Activated CD4-positive, alpha-beta memory T cell treated with anti-CD3 and anti-CD28 coated beads, Interleukin-2, amount 10 ng/mL, durations not matched to agents 7 days and 5 days (primary cell): ENCODE data around the gene INPP5A. TPM values are rescaled to one million over a fixed set of nuclear protein-coding genes. Genes with fewer than 3 reads are reported as not detected.
"Not testable (repeated sequence)": the region's sequence is repeated elsewhere in the genome, so short reads cannot be mapped to it uniquely, and the experiment has no call there.

Experiments used
- CTCF ChIA-PET: fragments of 350-600 bp; sonication (Branson Sonifier 250); formaldehyde crosslinking; loops from one replicate; lab custom pipeline; 2021; ENCODE audit warnings: antibody characterized with exemption, inconsistent platforms; lab: Charles Lee
- POLR2A ChIA-PET: fragments of 350-600 bp; sonication (Branson Sonifier 250); formaldehyde crosslinking; loops from one replicate; lab custom pipeline; 2021; ENCODE audit warnings: antibody characterized with exemption; lab: Charles Lee
- DNase-seq: peaks from one replicate; pipeline ENCODE4 v3.0.0-alpha.2; 2020
- H3K27ac Mint-ChIP-seq: one replicate; pipeline ENCODE4 v1.8.0; 2021; ENCODE audit warnings: mild to moderate bottlenecking, mixed read lengths
- H3K27me3 Mint-ChIP-seq: one replicate; pipeline ENCODE4 v1.8.0; 2021; ENCODE audit warnings: mixed read lengths
- H3K36me3 Mint-ChIP-seq: one replicate; pipeline ENCODE4 v1.8.0; 2021; ENCODE audit warnings: low read depth, mixed read lengths
- H3K4me1 Mint-ChIP-seq: one replicate; pipeline ENCODE4 v1.8.0; 2021; ENCODE audit warnings: mixed read lengths
- H3K4me3 Mint-ChIP-seq: one replicate; pipeline ENCODE4 v1.8.0; 2021; ENCODE audit warnings: mild to moderate bottlenecking, mixed read lengths
- H3K9me3 Mint-ChIP-seq: one replicate; pipeline ENCODE4 v1.8.0; 2021; ENCODE audit warnings: mixed read lengths
- total RNA-seq, 2 experiments: library from RNA; stranded (reverse); gene quantifications; one replicate each; pipeline ENCODE4 v1.2.3, GENCODE V29; 2021

INPP5A gene
- total RNA-seq, 2 experiments from 2014 or later, result 9.3 to 9.5 TPM

DNA sequence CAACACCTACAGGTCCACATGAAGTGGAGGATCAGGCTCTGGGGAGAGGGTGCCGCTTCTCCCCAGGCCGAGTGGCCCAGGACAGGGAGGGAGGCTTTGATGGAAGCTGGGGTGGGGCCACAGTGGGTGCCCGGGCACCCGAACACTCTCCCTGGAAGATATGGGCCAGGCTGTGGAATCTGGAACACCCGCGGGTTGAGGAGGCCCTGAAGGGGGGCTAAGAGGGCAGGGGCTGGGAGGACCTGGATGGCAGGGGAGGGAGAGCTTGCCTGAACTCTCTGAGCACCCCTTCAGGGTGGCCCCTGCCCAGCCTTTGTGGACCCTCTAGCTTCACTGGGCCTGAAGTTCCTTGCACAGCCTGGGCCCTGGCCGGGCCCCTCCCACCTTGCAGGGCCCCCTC, 252.9 kb downstream of the INPP5A start:
- CTCF ChIA-PET, result no interaction called here
- POLR2A ChIA-PET, result no interaction called here
- Mint-ChIP-seq H3K4me3 (no peak overlapping the region), H3K27ac (no peak overlapping the region), H3K36me3 (no peaks in the 10 kb centered on the region), H3K4me1 (no peaks in the 10 kb centered on the region), H3K9me3 (no peaks in the 10 kb centered on the region), H3K27me3 (peaks cover 4% of the 10 kb centered on the region)
- no peak for DNase-seq

DNA sequence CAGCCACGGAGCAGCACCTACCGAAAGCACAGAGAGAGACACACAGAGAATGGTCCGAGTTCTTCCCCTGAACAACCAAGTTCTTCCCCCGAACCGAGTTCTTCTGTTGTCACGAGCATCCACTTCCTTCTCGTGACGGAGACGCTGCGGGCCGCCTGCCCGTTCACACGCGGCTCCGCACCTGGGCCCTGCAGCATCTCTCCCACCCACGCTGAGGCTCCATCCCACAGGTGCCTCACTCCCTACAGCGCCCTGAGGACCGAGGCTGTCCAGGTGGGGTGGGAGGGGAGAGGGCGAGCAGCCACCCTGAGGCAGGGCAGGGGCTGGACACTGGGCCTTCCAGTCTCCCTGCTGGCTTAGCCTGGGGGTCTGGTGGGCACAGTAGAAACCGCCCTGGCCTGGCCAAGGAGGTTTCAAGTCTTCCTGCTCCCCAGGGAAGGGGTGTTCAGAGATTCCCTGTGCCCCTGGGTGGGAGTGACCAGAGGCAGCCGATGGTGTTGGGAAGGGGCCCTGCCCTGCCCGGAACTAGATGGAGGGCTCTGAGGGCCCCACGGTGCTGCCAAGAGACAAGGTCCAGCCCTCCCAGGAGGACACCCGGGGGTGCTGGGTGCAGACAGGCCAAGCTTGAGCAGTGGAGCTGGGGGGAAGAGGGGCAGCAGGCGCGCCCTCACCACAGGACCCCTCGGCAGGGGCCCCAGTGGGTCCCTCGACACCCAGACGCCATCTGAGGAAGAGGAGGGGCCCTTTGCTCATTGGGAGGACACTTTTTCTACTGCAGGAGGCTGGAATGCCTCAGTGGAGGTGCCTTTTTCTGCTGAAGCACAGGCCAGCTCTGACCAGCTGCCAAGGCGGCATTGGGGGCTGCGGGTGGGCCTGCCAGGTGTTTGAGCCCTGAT, 253.6 kb downstream of the INPP5A start:
- no peak overlapping the region for H3K27ac Mint-ChIP-seq
- CTCF ChIA-PET, result no interaction called here

DNA sequence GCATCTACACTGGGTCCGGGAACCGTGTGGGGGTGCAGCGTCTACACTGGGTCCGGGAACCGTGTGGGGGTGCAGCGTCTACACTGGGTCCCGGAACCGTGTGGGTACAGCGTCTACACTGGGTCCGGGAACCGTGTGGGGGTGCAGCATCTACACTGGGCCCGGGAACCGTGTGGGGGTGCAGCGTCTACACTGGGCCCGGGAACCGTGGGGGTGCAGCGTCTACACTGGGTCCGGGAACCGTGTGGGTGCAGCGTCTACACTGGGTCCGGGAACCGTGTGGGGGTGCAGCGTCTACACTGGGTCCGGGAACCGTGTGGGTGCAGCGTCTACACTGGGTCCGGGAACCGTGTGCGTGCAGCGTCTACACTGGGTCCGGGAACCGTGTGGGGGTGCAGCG, 254.5 kb downstream of the INPP5A start:
- H3K36me3 Mint-ChIP-seq, H3K9me3 Mint-ChIP-seq, DNase-seq, H3K4me3 Mint-ChIP-seq, POLR2A ChIA-PET, H3K27ac Mint-ChIP-seq, H3K4me1 Mint-ChIP-seq, CTCF ChIA-PET, H3K27me3 Mint-ChIP-seq: not testable (repeated sequence)

More for the DNA sequence above, 253.6 kb downstream of the INPP5A start:
- no peaks in the 10 kb centered on the region for H3K4me1 Mint-ChIP-seq
- no peaks in the 10 kb centered on the region for H3K9me3 Mint-ChIP-seq
- peaks cover 4% of the 10 kb centered on the region for H3K27me3 Mint-ChIP-seq
- no peak for DNase-seq
- POLR2A ChIA-PET, result no interaction called here
- H3K36me3 Mint-ChIP-seq, result no peaks in the 10 kb centered on the region
- no peak overlapping the region for H3K4me3 Mint-ChIP-seq

DNA sequence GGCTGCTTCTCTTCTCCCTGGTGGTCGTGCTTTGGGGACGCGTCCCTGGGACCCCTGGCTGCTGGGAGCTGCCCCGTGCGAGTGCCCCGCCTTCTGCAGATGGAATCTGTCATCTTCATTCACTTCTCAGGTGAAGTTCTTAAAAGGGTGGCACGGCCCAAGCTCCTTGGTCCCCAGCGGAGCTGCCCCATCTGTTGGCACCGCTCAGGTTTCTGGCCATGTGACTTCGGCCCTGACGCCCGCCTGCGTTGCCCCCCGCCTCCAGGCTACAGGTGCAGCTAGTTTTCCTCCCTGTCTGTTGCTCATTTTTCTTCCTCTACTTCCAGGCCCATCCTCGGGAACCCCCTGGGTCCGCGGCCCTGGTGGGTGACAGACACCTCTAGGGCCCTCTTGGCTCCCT, 255.2 kb downstream of the INPP5A start:
- peaks cover 3% of the 10 kb centered on the region for H3K27me3 Mint-ChIP-seq
- no peak overlapping the region for H3K4me3 Mint-ChIP-seq
- H3K9me3 Mint-ChIP-seq, result no peaks in the 10 kb centered on the region
- DNase-seq, result no peak
- H3K36me3 Mint-ChIP-seq, result no peaks in the 10 kb centered on the region
- H3K4me1 Mint-ChIP-seq, result no peaks in the 10 kb centered on the region
- CTCF ChIA-PET, result no interaction called here
- no peak overlapping the region for H3K27ac Mint-ChIP-seq
- POLR2A ChIA-PET, result no interaction called here

DNA sequence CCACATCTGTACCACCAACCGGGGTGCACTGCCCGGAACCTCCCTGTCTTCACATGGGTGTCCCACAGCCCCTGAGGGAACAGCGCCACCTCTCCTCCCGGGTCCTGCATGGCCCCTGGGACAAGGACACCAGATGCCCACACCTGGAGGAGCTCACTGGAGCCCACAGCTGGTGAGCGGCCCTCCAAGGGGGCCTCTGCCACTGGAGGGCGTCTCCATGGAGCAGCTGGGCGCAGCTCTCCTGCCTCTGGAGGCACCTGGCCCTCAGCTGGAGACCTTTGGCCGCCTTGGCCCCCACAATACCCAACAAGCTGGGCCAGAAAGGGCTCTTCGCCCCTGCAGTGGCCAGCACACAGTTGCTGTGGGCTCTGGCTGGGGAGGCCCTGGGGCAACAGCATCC, 255.6 kb downstream of the INPP5A start:
- H3K4me1 Mint-ChIP-seq, result no peaks in the 10 kb centered on the region
- H3K36me3 Mint-ChIP-seq, result no peaks in the 10 kb centered on the region
- CTCF ChIA-PET, result no interaction called here
- peaks cover 3% of the 10 kb centered on the region for H3K27me3 Mint-ChIP-seq
- no peak overlapping the region for H3K4me3 Mint-ChIP-seq
- POLR2A ChIA-PET, result no interaction called here
- H3K27ac Mint-ChIP-seq, result no peak overlapping the region
- DNase-seq, result no peak
- no peaks in the 10 kb centered on the region for H3K9me3 Mint-ChIP-seq

DNA sequence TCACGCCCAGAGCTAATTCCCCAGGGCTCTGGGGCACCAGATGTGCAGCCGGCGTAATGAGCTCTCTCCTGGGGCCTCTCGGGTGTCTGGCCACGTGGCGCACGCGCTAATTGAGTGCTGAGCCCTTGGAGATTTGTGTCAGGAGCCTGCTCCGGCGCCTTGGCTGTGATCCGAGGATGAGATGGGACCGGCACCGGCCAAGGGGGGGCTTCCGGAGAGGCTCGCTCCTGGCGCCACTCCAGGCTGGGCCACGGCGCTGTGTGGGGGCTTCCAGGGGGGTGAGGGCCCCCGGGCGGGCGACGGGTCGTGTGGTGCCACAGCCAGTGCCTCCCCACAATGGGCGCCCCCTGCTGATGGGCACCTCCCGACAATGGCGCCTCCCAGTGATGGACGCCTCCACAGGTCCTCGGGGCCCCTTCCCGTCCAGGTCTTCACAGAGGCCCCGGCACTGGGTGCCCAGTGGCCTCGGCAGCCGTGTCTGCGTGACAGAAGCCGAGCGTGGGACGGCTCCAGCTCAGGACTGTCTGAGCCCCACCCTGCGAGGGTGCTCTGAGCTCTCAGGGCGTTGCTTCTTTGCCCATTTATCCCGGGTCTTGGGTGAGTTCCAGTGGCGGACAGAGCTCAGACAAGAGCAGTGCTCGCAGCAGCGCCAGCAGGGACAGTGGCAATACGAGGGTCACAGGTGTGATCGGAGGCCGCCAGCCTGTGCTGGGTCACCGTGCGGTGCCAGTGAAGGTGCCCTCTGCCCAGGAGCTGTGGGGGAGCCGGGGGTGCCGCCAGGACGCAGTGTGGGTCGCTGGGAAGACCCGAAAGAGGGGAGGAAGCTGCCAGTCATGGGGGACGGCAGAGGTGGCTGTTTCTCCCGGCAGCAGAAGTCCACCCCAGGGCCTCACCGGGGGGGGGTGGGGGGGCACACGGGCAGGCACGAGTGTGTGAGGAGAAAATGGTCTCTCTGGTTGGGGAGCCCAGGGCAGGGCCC, 256.6 kb downstream of the INPP5A start:
- Mint-ChIP-seq H3K27me3 (no peaks in the 10 kb centered on the region), H3K9me3 (no peaks in the 10 kb centered on the region), H3K27ac (no peak overlapping the region), H3K36me3 (no peaks in the 10 kb centered on the region), H3K4me3 (no peak overlapping the region), H3K4me1 (no peaks in the 10 kb centered on the region)
- CTCF ChIA-PET, result no interaction called here
- no peak for DNase-seq
- POLR2A ChIA-PET, result no interaction called here

DNA sequence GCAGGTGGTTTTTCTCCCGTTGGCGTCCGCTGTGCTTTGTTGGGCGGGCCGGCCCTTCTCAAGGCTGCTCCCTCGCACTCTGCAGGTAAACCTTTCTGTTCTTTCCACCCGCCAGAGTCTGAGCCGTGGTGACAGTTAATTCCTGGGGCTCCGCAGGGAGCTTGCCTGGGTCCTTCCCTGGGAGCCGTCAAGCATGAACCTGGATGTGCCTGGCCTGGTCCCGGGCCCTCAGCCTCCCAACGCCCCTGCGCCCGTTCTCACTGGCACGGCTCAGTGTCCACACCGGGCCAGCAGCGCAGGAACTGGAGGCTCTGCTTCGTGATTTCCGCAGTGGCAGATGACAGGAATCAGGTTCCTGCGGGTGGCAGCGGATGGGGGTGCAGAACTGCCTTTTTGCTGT, 259.3 kb downstream of the INPP5A start:
- H3K36me3 Mint-ChIP-seq, result no peaks in the 10 kb centered on the region
- H3K4me1 Mint-ChIP-seq, result no peaks in the 10 kb centered on the region
- CTCF ChIA-PET, result no interaction called here
- POLR2A ChIA-PET, result no interaction called here
- H3K27me3 Mint-ChIP-seq, result no peaks in the 10 kb centered on the region
- H3K27ac Mint-ChIP-seq, result no peak overlapping the region
- no peak overlapping the region for H3K4me3 Mint-ChIP-seq
- no peaks in the 10 kb centered on the region for H3K9me3 Mint-ChIP-seq
- DNase-seq, result no peak

DNA sequence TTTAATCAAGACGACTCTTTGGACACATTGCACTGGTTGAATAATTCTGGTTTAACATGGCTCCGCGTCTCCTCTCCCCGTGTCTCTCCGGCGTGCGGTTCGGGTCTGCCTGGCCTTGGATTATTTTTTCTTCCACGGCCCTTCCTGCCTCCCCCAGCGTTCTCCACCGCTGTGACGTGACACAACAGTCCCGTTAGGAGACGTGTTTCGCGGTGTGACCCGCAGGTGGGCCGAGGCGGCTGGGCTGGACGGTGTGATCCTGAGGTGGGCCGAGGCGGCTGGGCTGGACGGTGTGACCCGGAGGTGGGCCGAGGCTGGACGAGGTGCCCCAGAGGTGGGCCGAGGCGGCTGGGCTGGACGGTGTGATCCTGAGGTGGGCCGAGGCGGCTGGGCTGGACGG, 260.4 kb downstream of the INPP5A start:
- H3K9me3 Mint-ChIP-seq, H3K27ac Mint-ChIP-seq, POLR2A ChIA-PET, H3K4me3 Mint-ChIP-seq, H3K27me3 Mint-ChIP-seq, CTCF ChIA-PET, DNase-seq, H3K4me1 Mint-ChIP-seq, H3K36me3 Mint-ChIP-seq: not testable (repeated sequence)

DNA sequence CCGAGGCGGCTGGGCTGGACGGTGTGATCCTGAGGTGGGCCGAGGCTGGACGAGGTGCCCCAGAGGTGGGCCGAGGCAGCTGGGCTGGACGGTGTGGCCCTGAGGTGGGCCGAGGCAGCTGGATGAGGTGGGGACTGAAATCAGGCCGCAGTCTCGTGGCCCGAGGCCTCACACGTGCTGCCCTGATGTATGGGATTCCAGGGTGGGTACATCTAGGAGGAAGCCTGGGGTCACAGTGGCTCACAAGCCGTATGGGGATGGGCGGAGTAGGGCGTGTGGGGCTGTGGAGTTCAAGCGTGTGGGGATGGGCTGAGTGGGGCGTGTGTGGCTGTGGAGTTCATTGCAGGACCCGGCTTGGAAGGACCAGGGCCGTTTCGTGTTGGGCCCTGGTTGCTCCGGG, 260.8 kb downstream of the INPP5A start:
- H3K27ac Mint-ChIP-seq, result no peak overlapping the region
- no peaks in the 10 kb centered on the region for H3K36me3 Mint-ChIP-seq
- no peaks in the 10 kb centered on the region for H3K4me1 Mint-ChIP-seq
- no peaks in the 10 kb centered on the region for H3K27me3 Mint-ChIP-seq
- POLR2A ChIA-PET, result no interaction called here
- H3K9me3 Mint-ChIP-seq, result no peaks in the 10 kb centered on the region
- H3K4me3 Mint-ChIP-seq, result no peak overlapping the region
- CTCF ChIA-PET, result no interaction called here
- no peak for DNase-seq

DNA sequence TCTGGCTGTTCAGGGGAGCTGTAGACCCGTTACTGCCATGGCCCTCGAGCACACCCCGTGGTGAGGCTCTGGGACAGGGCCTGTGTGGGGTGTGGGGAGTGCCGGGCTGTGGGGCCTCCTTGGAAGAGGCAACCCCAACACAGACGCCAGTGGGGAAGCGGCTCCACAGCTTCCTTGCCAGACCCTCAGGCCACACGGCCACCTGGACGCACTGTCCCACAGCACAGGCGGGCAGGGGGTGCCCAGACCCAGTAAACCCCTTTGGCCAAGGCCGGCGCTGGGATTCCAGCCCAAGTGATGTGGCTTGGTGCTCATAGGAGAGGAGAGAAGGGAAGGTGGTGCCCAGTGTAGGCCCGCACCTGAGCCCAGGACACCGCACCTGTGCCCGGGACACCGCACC, 261.3 kb downstream of the INPP5A start:
- H3K36me3 Mint-ChIP-seq, result no peaks in the 10 kb centered on the region
- CTCF ChIA-PET, result no interaction called here
- no peaks in the 10 kb centered on the region for H3K27me3 Mint-ChIP-seq
- H3K9me3 Mint-ChIP-seq, result no peaks in the 10 kb centered on the region
- H3K27ac Mint-ChIP-seq, result no peak overlapping the region
- DNase-seq, result no peak
- no peaks in the 10 kb centered on the region for H3K4me1 Mint-ChIP-seq
- POLR2A ChIA-PET, result no interaction called here
- H3K4me3 Mint-ChIP-seq, result no peak overlapping the region

DNA sequence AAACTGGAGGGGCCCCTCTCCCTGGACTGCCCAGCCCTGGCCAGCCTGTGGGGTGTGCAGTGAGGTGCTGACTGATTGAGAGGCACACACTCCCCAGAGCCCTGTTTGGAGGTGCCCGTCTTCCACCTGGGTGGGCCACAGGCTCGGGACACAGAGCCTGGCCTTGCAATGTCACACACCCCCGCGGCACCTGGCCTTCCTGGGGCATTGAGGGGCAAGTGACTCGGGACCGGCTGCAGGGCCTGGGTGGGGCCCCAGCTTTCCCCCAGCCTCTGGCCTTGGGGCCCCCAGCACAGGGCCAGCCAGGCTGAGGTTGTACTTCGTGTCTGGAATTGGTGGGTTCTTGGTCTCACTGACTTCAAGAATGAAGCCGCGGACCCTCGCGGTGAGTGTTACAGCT, 262.3 kb downstream of the INPP5A start:
- DNase-seq, result no peak
- H3K4me1 Mint-ChIP-seq, result no peaks in the 10 kb centered on the region
- no peaks in the 10 kb centered on the region for H3K27me3 Mint-ChIP-seq
- POLR2A ChIA-PET, result no interaction called here
- no peak overlapping the region for H3K4me3 Mint-ChIP-seq
- CTCF ChIA-PET, result no interaction called here
- no peak overlapping the region for H3K27ac Mint-ChIP-seq
- no peaks in the 10 kb centered on the region for H3K36me3 Mint-ChIP-seq
- no peaks in the 10 kb centered on the region for H3K9me3 Mint-ChIP-seq

DNA sequence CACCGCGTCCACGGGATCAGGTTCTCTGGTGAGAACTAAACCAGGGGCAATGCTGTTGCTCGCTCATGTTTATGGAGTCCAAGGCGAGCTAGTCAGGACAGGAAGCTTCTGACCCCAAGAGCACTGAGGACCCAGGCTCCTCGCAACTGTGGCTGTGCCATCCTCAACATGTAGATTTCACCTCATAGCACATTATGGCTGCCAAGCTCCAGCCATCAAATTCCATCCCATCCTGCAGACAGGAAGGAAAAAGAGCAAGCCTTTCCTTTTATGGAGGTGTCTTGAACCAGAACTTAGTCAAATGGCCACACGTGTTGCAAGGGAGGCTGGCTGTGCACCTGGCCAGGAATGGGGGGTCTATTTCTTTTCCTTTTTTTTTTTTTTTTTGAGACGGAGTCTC, 264.5 kb downstream of the INPP5A start:
- Mint-ChIP-seq H3K4me1 (no peaks in the 10 kb centered on the region), H3K4me3 (no peak overlapping the region), H3K36me3 (no peaks in the 10 kb centered on the region), H3K27me3 (no peaks in the 10 kb centered on the region), H3K27ac (no peak overlapping the region), H3K9me3 (no peaks in the 10 kb centered on the region)
- ChIA-PET POLR2A (no interaction called here), CTCF (interaction anchor here (0.7 kb wide), 1 partner anchor 342 kb away, joined by 4 read pairs; no protein-coding TSS in a partner anchor)
- no peak for DNase-seq

DNA sequence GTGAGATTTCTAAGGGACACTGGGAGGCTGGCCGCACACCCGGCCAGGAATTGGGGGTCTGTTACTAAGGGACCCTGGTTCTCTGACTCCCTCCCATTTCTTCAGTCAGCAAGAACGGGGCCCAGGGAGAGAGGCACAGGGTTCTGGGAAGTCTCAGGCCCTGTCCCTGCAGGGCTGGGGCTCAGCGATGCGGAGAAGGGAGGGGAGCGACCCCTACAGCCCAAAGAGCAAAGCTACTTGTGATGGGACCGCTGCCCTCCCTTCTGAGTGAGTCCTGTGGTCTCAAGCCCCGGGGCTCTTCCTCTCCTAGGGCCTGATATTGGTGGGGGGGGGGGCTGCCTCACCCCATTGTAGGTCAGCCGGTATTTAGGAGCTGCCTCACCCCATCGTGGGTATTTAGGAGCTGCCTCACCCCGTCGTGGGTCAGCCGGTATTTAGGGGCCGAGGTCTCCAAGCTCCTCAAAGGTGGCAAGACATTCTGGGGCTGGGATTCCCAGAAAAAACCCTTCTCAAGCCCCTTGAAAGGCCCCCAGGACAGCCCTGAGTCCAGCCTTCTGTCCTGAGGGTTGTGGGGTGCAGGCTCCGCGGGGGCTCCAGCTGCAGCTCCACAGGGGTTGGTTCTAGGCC, 265.2 kb downstream of the INPP5A start:
- H3K9me3 Mint-ChIP-seq, result no peaks in the 10 kb centered on the region
- no peak overlapping the region for H3K4me3 Mint-ChIP-seq
- no peaks in the 10 kb centered on the region for H3K27me3 Mint-ChIP-seq
- CTCF ChIA-PET, result interaction anchor here (0.7 kb wide), 1 partner anchor 343 kb away, joined by 4 read pairs; no protein-coding TSS in a partner anchor
- no peak overlapping the region for H3K27ac Mint-ChIP-seq
- no peak for DNase-seq
- no peaks in the 10 kb centered on the region for H3K36me3 Mint-ChIP-seq
- POLR2A ChIA-PET, result no interaction called here
- no peaks in the 10 kb centered on the region for H3K4me1 Mint-ChIP-seq
